Aorta (tissue), 5 donors: ENCODE data around the gene SNAPIN. TPM values are rescaled to one million over a fixed set of nuclear protein-coding genes. Genes with fewer than 3 reads are reported as not detected.

Experiments
- ATAC-seq: fragments of 200-7000 bp; cut with Tn5 transposase; one replicate; pipeline ENCODE4 v1.9.1; 2022; ENCODE audit warnings: moderate library complexity; ENCODE audit not compliant: low FRiP score
- DNase-seq, 2 donors: peaks; one replicate each; pipeline ENCODE4 v3.0.0-alpha.2; 2020
- H3K27ac ChIP-seq, 2 donors: one replicate each; pipeline ENCODE4 v1.5.1; 2013; ENCODE audit warnings: low read length in 2 of 2, mild to moderate bottlenecking in 2 of 2, moderate library complexity in 2 of 2, control low read depth in 1 of 2, inconsistent platforms in 1 of 2, low read depth in 1 of 2
- H3K27me3 ChIP-seq, 2 donors: one replicate each; pipeline ENCODE4 v1.6.1; 2013; ENCODE audit warnings: control low read depth in 1 of 2, low read length in 1 of 2, mild to moderate bottlenecking in 1 of 2, moderate library complexity in 1 of 2; ENCODE audit not compliant: insufficient read depth in 2 of 2, control insufficient read depth in 1 of 2
- H3K36me3 ChIP-seq, 2 donors: one replicate each; pipeline ENCODE4 v1.6.1; 2013; ENCODE audit warnings: control low read depth in 1 of 2, low read length in 1 of 2, mild to moderate bottlenecking in 1 of 2; ENCODE audit not compliant: insufficient read depth in 2 of 2, control insufficient read depth in 1 of 2
- H3K4me1 ChIP-seq, 2 donors: one replicate each; pipeline ENCODE4 v1.6.1; 2013; ENCODE audit warnings: low read length in 2 of 2, control low read depth in 1 of 2, mild to moderate bottlenecking in 1 of 2, moderate library complexity in 1 of 2; ENCODE audit not compliant: insufficient read depth in 2 of 2, control insufficient read depth in 1 of 2
- H3K4me3 ChIP-seq, 2 donors: one replicate each; pipeline ENCODE4 v1.5.1; 2013; ENCODE audit warnings: low read length in 2 of 2, control low read depth in 1 of 2, mild to moderate bottlenecking in 1 of 2
- H3K9me3 ChIP-seq: one replicate; pipeline ENCODE4 v1.6.1; 2013; ENCODE audit warnings: mild to moderate bottlenecking, low read length; ENCODE audit not compliant: control insufficient read depth
- WGBS, 2 donors: extraction: QIAGEN DNeasy Blood & Tissue Kit; methylation state at CpG; one replicate each; pipeline ENCODE4 v1.1.7; 2013; 5-methylcytosine and 5-hydroxymethylcytosine counted together
- intact Hi-C, 2 donors: fragments of 100-400 bp; cut with DNase I; formaldehyde crosslinking; loops; one replicate each; pipeline versions ENCODE4 v1.14.2 to v1.15.0; 2022
- polyA plus RNA-seq, 2 donors: library from polyadenylated mRNA; stranded (reverse); fragments of 200-250 nt; gene quantifications; one replicate each; pipeline ENCODE4 v1.2.3, GENCODE V29; 2013
- total RNA-seq, 2 donors: library from RNA; stranded (reverse); fragmentation: NEBNext Ultra II Directional; extraction: Animal tissue kit (Norgen Biotek cat#: 25700); gene quantifications; one replicate each; pipeline ENCODE4 v1.2.1, GENCODE V29; 2021
- donor health status: healthy with polysubstance abuse.
- donor health status: Bipolar disorder and iron deficiency.
- donor health status: DM: no; HTN: no; CAD: no.
- donor health status: DM: no; HTN: no; CAD: no.
- donor health status: DM: yes; HTN: yes; CAD: no.

Gene SNAPIN
- total and polyA plus RNA-seq, 4 donors: 30.4 to 55.6 (median 44.0) TPM

DNA sequence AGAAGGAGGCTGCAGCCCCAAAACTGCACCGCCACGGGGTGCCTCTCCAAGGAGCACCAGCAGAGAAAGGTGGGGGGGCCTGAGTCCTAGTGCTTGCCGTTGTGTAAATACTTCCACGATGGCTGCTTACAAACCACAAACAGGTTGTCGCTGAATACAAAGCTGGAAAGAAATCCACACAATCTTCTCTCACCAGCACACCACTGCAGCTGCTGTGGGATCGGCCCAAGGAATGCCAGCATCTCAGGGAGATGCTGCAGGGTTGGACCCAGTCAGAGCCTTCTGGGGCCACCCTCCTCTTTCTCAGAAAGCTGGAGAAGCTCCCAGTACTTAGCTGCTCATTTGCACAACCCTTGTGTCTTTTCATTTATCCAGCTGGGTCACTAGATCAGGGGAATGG, 39.3 kb upstream of the SNAPIN start:
- H3K9me3 ChIP-seq: no peaks in the 10 kb centered on the region
- H3K36me3 ChIP-seq: no peaks in the 10 kb centered on the region
- peaks cover 0 to 1% of the 10 kb centered on the region in 2 donors for H3K4me1 ChIP-seq
- H3K4me3 ChIP-seq: no peak overlapping the region
- no peaks in the 10 kb centered on the region for H3K27me3 ChIP-seq
- 97 to 98% methylated on average over 6 of the region's 6 CpGs for WGBS, 2 donors
- no peak overlapping the region for H3K27ac ChIP-seq
- intact Hi-C loops: loop anchor here in 1 of 2 donors (5.0 kb wide), 1 partner anchor 47 kb away; no protein-coding TSS in a partner anchor
- ATAC-seq: no peak
- DNase-seq: peak in 1 of 2 donors; percentile 32

DNA sequence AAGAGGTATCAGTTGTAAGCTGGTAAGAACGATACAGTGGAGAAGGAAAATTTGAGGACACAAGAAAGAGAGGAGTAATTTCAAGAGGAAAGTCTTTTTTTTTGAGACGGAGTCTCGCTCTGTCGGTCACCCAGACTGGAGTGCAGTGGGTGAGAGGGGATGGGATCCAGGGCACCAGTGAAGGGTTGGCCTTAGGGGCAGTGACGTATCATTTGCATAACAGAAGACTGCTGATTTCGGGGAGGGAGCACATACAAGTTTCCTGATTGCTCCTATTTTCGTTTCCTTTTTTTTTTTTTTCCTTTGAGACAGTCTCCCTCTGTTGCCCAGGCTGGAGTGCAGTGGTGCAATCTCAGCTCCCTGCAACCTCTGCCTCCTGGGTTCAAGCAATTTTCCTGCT, 35.4 kb upstream of the SNAPIN start:
- ATAC-seq (no peak), DNase-seq (no peak)
- Histone ChIP-seq H3K36me3 (no peaks in the 10 kb centered on the region), H3K27me3 (no peaks in the 10 kb centered on the region), H3K9me3 (no peaks in the 10 kb centered on the region), H3K4me3 (no peak overlapping the region), H3K4me1 (no peaks in the 10 kb centered on the region), H3K27ac (no peak overlapping the region)
- intact Hi-C loops: no loop called here
- 82 to 83% methylated on average over 7 of the region's 7 CpGs for WGBS, 2 donors

DNA sequence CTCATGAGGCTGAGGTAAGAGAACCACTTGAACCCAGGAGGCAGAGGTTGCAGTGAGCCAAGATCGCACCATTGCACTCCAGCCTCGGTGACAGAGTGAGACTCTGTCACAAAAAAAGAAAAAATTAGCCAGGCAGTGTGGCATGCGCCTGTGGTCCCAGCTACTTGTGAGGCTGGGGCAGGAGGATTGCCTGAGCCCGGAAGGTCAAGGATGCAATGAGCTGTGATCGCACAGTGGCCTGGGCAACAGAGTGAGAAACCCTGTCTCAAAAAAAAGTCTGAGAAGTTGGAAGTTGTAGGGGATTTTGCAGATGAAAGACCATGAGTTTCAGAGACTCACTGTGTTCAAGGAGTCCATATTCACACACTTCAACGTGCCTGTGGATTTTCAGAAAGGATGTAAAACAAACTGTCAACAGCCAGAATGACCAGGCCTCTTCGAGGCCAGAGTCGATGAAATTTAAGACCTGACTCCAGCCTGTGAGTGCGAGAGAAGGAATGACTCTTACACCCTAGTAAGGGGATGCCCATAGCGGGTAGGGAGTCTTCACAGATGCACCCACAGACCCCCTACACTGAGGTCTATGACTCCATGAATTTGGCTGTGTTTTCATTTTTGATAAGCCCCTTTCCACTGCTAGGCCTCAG, 33.4 kb upstream of the SNAPIN start:
- Histone ChIP-seq H3K9me3 (no peaks in the 10 kb centered on the region), H3K27me3 (no peaks in the 10 kb centered on the region), H3K27ac (no peak overlapping the region), H3K36me3 (no peaks in the 10 kb centered on the region), H3K4me3 (no peak overlapping the region), H3K4me1 (no peaks in the 10 kb centered on the region)
- intact Hi-C loops: loop anchor here in 1 of 2 donors (5.0 kb wide), 1 partner anchor 118 kb away; no protein-coding TSS in a partner anchor
- 83 to 85% methylated on average over 10 of the region's 10 CpGs for WGBS, 2 donors
- no peak for ATAC-seq
- DNase-seq: peak in 1 of 2 donors; percentile 30

DNA sequence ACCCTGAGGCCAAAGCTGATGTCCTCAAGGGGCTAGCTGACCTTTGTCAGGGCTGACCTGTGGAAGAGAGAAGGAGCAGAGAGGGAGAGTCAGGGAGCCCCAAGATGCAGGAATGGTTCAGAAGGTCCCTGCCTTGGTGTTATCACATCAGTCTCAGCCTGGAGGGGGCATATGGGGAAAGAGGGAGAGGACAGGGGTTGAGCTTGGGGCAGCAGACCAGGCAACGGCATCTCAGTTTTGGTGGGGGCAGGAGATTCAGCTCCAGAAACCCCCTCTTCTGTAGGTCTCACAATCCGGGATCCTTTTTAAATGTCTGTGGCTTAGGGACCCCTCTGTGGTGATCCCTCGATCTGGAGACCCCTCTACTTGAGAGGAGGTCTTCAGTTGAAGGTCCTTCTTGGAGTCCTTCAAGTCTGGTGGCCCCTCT, 32.0 kb upstream of the SNAPIN start:
- intact Hi-C loops: loop anchor here in 1 of 2 donors (5.0 kb wide), 1 partner anchor 119 kb away; no protein-coding TSS in a partner anchor
- no peaks in the 10 kb centered on the region for H3K9me3 ChIP-seq
- whole genome bisulfite sequencing, 2 donors: 28 to 31% methylated on average over 3 of the region's 3 CpGs
- peak overlapping the region; percentile 64 to 85 for H3K27ac ChIP-seq
- no peaks in the 10 kb centered on the region for H3K36me3 ChIP-seq
- DNase-seq (peak in 1 of 2 donors; percentile 46), ATAC-seq (no peak)
- H3K27me3 ChIP-seq: no peaks in the 10 kb centered on the region
- H3K4me1 ChIP-seq: no peaks in the 10 kb centered on the region
- H3K4me3 ChIP-seq: peak overlapping the region; percentile 32 to 39

DNA sequence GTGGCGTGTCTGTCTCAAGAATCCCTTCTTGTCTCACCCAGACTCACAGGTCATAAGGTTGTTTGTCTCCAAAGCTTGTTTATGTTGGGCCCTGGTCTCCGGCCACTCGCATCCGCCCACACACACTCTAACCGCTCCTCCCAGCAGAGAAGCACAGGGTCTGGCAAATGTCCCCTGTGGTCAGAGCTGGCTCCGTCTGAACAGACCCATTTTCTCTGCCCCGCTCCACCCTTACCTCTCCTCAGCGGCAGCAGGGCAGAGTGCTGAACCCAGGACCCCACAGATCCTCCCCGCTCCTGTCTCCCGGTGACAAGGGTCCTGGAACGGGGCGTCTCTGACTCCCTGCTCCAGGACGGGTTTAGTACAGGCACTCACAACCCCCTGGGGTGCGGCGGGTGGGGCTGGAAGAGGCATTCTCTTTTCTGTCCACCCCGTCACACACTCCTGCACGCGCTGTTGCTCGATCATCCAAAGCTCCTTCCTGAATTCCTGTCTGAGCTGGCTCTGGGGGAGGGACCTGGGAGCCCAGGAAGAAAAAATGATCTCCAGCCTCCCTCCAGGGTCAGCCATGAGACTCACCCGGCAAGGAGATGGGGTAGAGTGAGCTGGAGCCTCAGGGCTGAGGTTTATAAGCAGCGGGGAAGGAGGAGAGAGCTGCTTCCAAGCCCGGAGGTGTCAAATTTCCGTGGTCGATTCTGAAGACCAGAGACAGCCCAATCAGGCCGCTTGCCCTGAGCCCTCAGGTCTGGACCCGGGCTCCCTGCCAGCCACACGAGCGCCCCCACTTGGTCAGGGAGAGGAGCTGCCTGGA, 31.4 kb upstream of the SNAPIN start, which contains the start of gene S100A13:
S100A13 (minus strand) TSS at position 602 of the 811 bp plus-strand sequence. CDS start 1,033 bp downstream, outside the sequence.
- Histone ChIP-seq H3K27me3 (no peaks in the 10 kb centered on the region), H3K4me1 (no peaks in the 10 kb centered on the region), H3K4me3 (peak within 1 kb of the TSS; percentile 32 to 39), H3K27ac (peak within 1 kb of the TSS; percentile 64 to 85), H3K9me3 (no peaks in the 10 kb centered on the region), H3K36me3 (no peaks in the 10 kb centered on the region)
- WGBS, 2 donors: 0 to 2% methylated on average over 28 of the region's 28 CpGs
- DNase-seq: peak; percentile 88 to 90
- intact Hi-C loops: loop anchor here in 1 of 2 donors (5.0 kb wide), 1 partner anchor 120 kb away; no protein-coding TSS in a partner anchor
- ATAC-seq: peak; percentile 80

DNA sequence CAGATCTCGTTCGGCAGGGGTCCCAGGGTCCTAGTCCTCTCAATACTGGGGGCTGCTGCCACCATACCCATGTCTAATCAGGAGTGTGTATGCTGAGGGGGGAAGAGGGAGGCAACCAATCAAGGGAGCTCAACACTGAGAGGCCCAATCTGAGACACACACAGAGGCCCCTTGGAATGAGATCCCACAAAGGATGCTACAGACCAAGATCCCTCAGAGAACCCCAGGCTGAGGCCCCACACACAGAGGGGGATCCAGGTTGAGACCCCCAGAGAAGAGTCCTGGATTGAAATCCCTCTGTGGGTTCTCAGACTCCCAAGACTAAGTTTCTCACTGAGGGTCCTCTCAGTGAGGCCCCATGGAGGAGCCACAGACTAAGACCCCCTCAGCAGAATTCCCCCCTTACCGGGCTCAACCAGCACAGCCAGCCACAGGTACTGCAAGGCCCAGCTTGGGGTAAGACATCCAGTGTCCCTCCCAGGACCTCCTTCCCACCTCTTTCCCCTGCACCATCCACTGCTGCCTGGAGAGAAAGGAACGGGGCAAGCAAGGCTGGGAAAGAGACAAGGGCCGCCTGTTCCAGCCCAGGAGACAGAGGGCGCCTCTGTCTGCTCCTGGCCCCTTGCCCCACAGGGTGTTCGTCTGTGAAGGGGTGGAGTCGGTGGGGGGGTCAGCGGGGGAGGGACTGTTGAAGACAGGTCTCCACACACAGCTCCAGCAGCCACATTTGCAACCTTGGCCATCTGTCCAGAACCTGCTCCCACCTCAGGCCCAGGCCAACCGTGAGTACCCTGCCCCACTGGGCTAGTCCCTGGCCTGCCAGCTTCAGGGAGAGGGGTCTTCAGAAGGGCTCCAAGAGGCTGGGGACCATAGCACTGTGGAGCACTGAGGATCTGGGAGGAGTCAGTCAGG, 30.5 kb upstream of the SNAPIN start, which contains the start of gene S100A1:
S100A1 (plus strand) TSS at position 720 of the 912 bp plus-strand sequence. CDS start 2,088 bp downstream, outside the sequence.
- Histone ChIP-seq H3K9me3 (no peaks in the 10 kb centered on the region), H3K27ac (peak within 1 kb of the TSS; percentile 64 to 85), H3K27me3 (no peaks in the 10 kb centered on the region), H3K36me3 (no peaks in the 10 kb centered on the region), H3K4me1 (no peaks in the 10 kb centered on the region), H3K4me3 (peak within 1 kb of the TSS in 1 of 2 donors; percentile 39)
- DNase-seq (peak in 1 of 2 donors; percentile 73), ATAC-seq (no peak)
- WGBS, 2 donors: 60 to 62% methylated on average over 10 of the region's 10 CpGs
- intact Hi-C loops: loop anchor here in 1 of 2 donors (5.0 kb wide), 1 partner anchor 121 kb away; no protein-coding TSS in a partner anchor

DNA sequence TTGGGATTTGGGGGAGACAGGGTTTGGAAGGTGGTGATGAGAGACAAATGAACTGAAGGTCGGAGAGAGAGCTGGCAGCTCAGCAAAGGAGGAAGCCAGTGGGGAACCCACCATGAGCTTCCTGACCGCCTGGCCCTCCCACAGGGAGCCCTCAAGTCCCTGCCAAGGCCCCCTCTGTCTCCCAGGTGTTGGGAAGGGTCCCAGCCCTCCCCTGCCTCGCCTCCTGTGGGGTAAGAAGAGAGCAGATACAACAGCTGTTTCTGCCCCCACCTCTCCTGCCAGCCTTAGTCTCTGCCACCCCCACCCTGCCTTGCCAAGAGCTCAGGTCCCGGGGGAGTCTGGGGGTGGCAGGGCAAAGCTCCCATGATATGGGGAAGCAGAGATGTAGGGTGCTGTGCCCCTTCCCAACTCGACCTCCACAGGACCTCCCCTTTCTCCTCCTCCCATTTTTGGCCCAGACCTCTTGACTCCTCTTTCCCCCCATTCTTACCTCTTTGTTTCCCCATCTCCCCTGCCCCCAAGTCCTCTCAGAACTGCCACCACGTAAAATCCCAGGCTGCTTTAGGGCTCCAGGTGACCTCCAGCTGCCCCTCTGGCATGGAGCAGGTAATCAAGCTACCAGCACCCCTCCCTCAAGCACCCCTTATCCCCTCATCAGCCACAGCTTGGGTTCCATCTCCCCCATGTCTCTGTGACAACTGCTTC, 29.7 kb upstream of the SNAPIN start:
- Histone ChIP-seq H3K27me3 (no peaks in the 10 kb centered on the region), H3K27ac (no peak overlapping the region), H3K9me3 (no peaks in the 10 kb centered on the region), H3K4me1 (no peaks in the 10 kb centered on the region), H3K36me3 (no peaks in the 10 kb centered on the region), H3K4me3 (no peak overlapping the region)
- DNase-seq (peak in 1 of 2 donors; percentile 61), ATAC-seq (no peak)
- 68 to 79% methylated on average over 6 of the region's 6 CpGs for WGBS, 2 donors
- intact Hi-C loops: loop anchor here in 1 of 2 donors (5.0 kb wide), 1 partner anchor 121 kb away; no protein-coding TSS in a partner anchor
